ENCODE data around the gene IL17C.

- TF ChIP-seq, protein P1, sequence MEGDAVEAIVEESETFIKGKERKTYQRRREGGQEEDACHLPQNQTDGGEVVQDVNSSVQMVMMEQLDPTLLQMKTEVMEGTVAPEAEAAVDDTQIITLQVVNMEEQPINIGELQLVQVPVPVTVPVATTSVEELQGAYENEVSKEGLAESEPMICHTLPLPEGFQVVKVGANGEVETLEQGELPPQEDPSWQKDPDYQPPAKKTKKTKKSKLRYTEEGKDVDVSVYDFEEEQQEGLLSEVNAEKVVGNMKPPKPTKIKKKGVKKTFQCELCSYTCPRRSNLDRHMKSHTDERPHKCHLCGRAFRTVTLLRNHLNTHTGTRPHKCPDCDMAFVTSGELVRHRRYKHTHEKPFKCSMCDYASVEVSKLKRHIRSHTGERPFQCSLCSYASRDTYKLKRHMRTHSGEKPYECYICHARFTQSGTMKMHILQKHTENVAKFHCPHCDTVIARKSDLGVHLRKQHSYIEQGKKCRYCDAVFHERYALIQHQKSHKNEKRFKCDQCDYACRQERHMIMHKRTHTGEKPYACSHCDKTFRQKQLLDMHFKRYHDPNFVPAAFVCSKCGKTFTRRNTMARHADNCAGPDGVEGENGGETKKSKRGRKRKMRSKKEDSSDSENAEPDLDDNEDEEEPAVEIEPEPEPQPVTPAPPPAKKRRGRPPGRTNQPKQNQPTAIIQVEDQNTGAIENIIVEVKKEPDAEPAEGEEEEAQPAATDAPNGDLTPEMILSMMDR (IDR thresholded peaks at IDR 0.05): no peak
- no peak for TF ChIP-seq POLR2A (IDR thresholded peaks at IDR 0.05)
These were observed 2.6 kb upstream of the IL17C start for GRCh38 chr16:88635671-88636319.
